Activated T-cell treated with anti-CD3 and anti-CD28 coated beads, Interleukin-2, amount 50 U/mL, for 72 hours (primary cell): Measurements from ENCODE around the gene MRPL52. TPM values are rescaled to one million over a fixed set of nuclear protein-coding genes. Genes with fewer than 3 reads are reported as not detected.

ENCODE experiments used
- ATAC-seq, 2 donors: fragments of 150-1000 bp; cut with Tn5 transposase; replicated peaks in 1 of 2; 2 replicates each; pipeline ENCODE4 v1.10.0; 2021; ENCODE audit warnings: moderate library complexity in 2 of 2, mild to moderate bottlenecking in 1 of 2
- DNase-seq, 2 donors: peaks; one replicate each; pipeline ENCODE4 v3.0.0; 2021 to 2022; ENCODE audit warnings: mixed read lengths in 1 of 2
- H3K27ac Mint-ChIP-seq: one replicate; pipeline ENCODE4 v1.8.0; 2022; ENCODE audit warnings: mild to moderate bottlenecking, moderate library complexity, mixed read lengths
- H3K27me3 Mint-ChIP-seq: one replicate; pipeline ENCODE4 v1.8.0; 2022; ENCODE audit warnings: low read depth, mixed read lengths
- H3K36me3 Mint-ChIP-seq, 2 donors: one replicate each; pipeline ENCODE4 v1.8.0; 2022; ENCODE audit warnings: mixed read lengths in 2 of 2, mild to moderate bottlenecking in 1 of 2; ENCODE audit not compliant: insufficient read depth in 2 of 2
- H3K4me1 Mint-ChIP-seq: one replicate; pipeline ENCODE4 v1.8.0; 2022; ENCODE audit warnings: low read depth, mixed read lengths
- H3K4me3 Mint-ChIP-seq, 2 donors: one replicate each; pipeline ENCODE4 v1.8.0; 2022; ENCODE audit warnings: mild to moderate bottlenecking in 2 of 2, mixed read lengths in 2 of 2, moderate library complexity in 2 of 2
- H3K9me3 Mint-ChIP-seq, 2 donors: one replicate each; pipeline ENCODE4 v1.8.0; 2022; ENCODE audit warnings: mixed read lengths in 2 of 2
- total RNA-seq, 2 donors: library from RNA; stranded (reverse); gene quantifications; one replicate each; pipeline ENCODE4 v1.2.3, GENCODE V29; 2022

Gene MRPL52
- total RNA-seq, 2 donors from 2014 or later = 76.9 to 80.4 TPM

DNA sequence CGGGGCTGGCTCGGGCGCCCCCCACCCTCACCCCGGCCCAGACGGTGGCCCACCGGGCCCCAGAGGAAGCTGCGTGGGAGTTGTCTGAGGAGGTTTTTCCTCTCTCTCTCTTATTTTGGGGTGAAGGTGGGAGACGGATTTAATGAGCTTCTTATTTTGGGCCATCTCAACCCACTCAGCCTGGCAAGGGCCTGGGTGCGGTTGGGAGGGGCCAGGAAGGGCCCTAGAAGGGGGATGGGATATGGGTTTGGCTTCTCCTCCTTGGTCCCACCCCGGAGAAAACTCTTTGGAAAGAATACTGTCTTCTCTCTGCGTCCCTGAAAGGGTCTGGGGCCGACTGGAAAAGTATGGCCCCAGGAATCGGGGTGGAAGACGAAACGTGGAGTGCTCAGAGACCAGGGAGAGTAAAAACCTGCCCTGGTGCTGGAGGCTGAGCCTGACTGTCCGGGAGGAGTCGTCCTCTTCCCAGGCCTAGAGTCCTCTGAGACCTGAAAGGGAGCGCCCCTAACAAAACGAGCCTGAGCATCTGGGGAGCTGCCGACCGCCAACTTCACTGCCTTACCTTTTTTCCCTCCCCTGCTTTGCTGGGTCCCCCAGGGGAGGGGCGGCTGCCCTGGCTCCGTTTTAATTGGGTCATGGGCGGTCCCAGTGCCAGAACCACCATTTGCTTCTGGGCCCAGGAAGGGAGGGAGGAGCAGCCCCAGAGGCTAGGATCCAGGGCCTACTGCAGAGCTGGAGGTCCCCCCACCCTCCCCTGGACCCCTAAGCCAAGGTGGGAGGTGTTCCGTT, 8.3 kb downstream of the MRPL52 start:
- peak in 1 of 2 donors; percentile 12 for ATAC-seq
- no peak overlapping the region for H3K27ac Mint-ChIP-seq

DNA sequence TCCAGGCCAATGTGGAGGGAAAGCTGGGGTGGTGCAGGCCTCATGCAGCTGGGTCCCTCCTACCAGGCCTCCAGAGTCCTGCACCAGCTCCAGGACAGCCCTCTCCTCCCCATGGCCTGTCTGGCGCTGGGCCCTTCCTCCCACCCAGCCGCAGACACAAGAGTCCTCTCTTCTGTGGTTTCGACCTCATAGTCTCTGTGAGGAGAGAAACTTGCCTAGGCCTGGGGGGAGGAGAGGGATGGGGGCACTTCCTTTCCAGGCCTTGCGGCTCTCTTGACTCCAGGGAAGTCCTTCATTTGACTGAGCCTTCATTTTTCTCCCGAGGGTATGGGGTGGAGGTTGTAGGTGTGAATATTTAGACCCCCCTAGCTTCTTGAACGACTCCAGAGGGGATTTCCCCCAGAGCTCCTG, 8.9 kb downstream of the MRPL52 start:
- no peak overlapping the region for H3K27ac Mint-ChIP-seq
- no peak for DNase-seq
- H3K27me3 Mint-ChIP-seq = peaks cover 19% of the 10 kb centered on the region
- peaks cover 0 to 2% of the 10 kb centered on the region in 2 donors for H3K36me3 Mint-ChIP-seq
- no peaks in the 10 kb centered on the region for H3K9me3 Mint-ChIP-seq
- ATAC-seq = no peak
- peaks cover 24% of the 10 kb centered on the region for H3K4me1 Mint-ChIP-seq
- H3K4me3 Mint-ChIP-seq = no peak overlapping the region

More for the DNA sequence above, 8.3 kb downstream of the MRPL52 start:
- Mint-ChIP-seq H3K4me3 (peak overlapping the region; percentile 48 to 59), H3K9me3 (no peaks in the 10 kb centered on the region), H3K27me3 (peaks cover 19% of the 10 kb centered on the region), H3K36me3 (peaks cover 1 to 3% of the 10 kb centered on the region in 2 donors), H3K4me1 (peaks cover 24% of the 10 kb centered on the region)
- DNase-seq = no peak

GRCh38 chr14:22839159-22839779, 9.6 kb downstream of the MRPL52 start:
- Mint-ChIP-seq H3K27me3 (peaks cover 19% of the 10 kb centered on the region), H3K36me3 (peaks cover 0 to 2% of the 10 kb centered on the region in 2 donors), H3K4me1 (peaks cover 24% of the 10 kb centered on the region), H3K4me3 (peak overlapping the region in 1 of 2 donors; percentile 24), H3K27ac (no peak overlapping the region), H3K9me3 (no peaks in the 10 kb centered on the region)
- peak in 1 of 2 donors; percentile 25 for ATAC-seq
- no peak for DNase-seq

DNA sequence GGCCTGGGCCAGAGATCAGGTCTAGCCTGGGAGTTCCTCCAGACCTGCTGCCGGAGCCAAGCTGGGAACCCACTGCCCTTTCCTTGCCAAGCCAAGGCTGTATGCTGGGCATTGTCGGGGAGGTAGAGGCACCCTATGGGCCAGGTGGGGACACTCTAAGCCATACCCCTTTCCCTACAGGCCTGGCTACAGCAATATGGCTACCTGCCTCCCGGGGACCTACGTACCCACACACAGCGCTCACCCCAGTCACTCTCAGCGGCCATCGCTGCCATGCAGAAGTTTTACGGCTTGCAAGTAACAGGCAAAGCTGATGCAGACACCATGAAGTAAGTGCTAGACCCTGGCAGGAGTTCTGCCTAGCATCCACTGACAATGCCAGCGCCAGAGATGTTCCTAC, 11.6 kb downstream of the MRPL52 start:
- Mint-ChIP-seq H3K4me3 (no peak overlapping the region), H3K27ac (no peak overlapping the region), H3K27me3 (peaks cover 19% of the 10 kb centered on the region), H3K4me1 (peaks cover 19% of the 10 kb centered on the region), H3K9me3 (no peaks in the 10 kb centered on the region), H3K36me3 (peaks cover 0 to 2% of the 10 kb centered on the region in 2 donors)
- no peak for ATAC-seq
- DNase-seq = no peak

DNA sequence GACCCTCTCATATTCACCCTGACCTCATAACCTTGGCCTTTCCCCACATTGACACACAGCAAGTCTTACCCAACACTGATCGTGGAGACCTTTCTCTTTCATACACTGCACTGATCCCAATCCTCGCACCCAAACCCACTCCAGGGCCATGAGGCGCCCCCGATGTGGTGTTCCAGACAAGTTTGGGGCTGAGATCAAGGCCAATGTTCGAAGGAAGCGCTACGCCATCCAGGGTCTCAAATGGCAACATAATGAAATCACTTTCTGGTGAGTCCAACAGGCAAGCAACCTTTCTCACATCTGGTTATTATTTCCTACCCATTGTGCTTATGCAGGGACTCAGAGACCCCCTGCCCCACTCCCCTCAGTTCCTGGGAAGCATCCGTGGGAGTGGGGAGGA, 12.1 kb downstream of the MRPL52 start:
- H3K4me1 Mint-ChIP-seq = peaks cover 17% of the 10 kb centered on the region
- H3K27me3 Mint-ChIP-seq = peaks cover 19% of the 10 kb centered on the region
- no peak for DNase-seq

GRCh38 chr14:22842211-22843122, 12.8 kb downstream of the MRPL52 start:
- H3K27me3 Mint-ChIP-seq = peaks cover 12% of the 10 kb centered on the region

More for the DNA sequence above, 12.1 kb downstream of the MRPL52 start:
- Mint-ChIP-seq H3K9me3 (no peaks in the 10 kb centered on the region), H3K27ac (no peak overlapping the region), H3K36me3 (peaks cover 0 to 2% of the 10 kb centered on the region in 2 donors), H3K4me3 (no peak overlapping the region)
- ATAC-seq = no peak

GRCh38 chr14:22843123-22843925, 13.6 kb downstream of the MRPL52 start:
- Mint-ChIP-seq H3K4me1 (peaks cover 5% of the 10 kb centered on the region), H3K4me3 (no peak overlapping the region), H3K36me3 (no peaks in the 10 kb centered on the region), H3K9me3 (no peaks in the 10 kb centered on the region), H3K27ac (no peak overlapping the region), H3K27me3 (peaks cover 11% of the 10 kb centered on the region)
- DNase-seq (no peak), ATAC-seq (no peak)

More at GRCh38 chr14:22842211-22843122, 12.8 kb downstream of the MRPL52 start:
- H3K9me3 Mint-ChIP-seq = no peaks in the 10 kb centered on the region
- ATAC-seq (no peak), DNase-seq (no peak)
- H3K4me1 Mint-ChIP-seq = peaks cover 10% of the 10 kb centered on the region
- H3K4me3 Mint-ChIP-seq = no peak overlapping the region
- H3K27ac Mint-ChIP-seq = no peak overlapping the region
- no peaks in the 10 kb centered on the region for H3K36me3 Mint-ChIP-seq

DNA sequence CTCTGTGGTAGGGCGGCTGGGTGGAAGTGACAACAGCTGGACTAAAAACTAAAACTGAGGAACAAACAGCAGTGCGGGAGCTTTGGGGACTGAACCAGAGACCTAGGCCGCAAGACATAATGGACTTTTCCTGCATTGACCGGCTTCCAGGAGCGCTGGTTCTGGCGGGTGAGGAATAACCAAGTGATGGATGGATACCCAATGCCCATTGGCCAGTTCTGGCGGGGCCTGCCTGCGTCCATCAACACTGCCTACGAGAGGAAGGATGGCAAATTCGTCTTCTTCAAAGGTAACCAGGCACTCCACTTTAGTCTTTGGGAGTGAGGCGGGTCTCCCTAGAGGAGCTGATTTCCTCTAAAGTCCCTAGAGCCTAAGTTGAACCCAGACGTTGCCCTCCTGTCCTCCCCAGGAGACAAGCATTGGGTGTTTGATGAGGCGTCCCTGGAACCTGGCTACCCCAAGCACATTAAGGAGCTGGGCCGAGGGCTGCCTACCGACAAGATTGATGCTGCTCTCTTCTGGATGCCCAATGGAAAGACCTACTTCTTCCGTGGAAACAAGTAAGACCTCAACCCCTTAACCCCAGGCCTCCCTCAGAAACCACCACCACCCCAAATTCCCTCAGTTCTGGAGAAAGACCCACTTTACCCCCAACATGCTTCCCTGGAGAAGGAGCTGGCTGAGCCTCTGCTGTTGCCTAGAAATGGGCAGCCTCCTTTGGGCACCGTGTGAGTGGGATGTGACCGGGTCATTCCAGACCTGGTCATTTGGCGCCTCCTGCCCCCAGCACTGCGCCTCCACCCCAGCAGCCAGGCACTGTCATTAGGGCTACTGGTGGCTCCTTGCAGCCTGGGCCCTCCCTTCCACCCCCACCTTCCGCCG, 14.8 kb downstream of the MRPL52 start:
- Mint-ChIP-seq H3K4me1 (no peaks in the 10 kb centered on the region), H3K36me3 (no peaks in the 10 kb centered on the region), H3K4me3 (no peak overlapping the region), H3K27me3 (peaks cover 13% of the 10 kb centered on the region), H3K27ac (no peak overlapping the region), H3K9me3 (no peaks in the 10 kb centered on the region)
- ATAC-seq (no peak), DNase-seq (no peak)

GRCh38 chr14:22845103-22845394, 15.4 kb downstream of the MRPL52 start:
- H3K4me3 Mint-ChIP-seq = no peak overlapping the region
- peaks cover 13% of the 10 kb centered on the region for H3K27me3 Mint-ChIP-seq
- no peaks in the 10 kb centered on the region for H3K36me3 Mint-ChIP-seq
- DNase-seq (no peak), ATAC-seq (no peak)
- H3K9me3 Mint-ChIP-seq = no peaks in the 10 kb centered on the region
- no peaks in the 10 kb centered on the region for H3K4me1 Mint-ChIP-seq
- no peak overlapping the region for H3K27ac Mint-ChIP-seq

- H3K4me1 Mint-ChIP-seq = peaks cover 1% of the 10 kb centered on the region
- no peaks in the 10 kb centered on the region for H3K9me3 Mint-ChIP-seq
- no peak for ATAC-seq
- H3K4me3 Mint-ChIP-seq = no peak overlapping the region
- no peak for DNase-seq
- peaks cover 13% of the 10 kb centered on the region for H3K27me3 Mint-ChIP-seq
- no peak overlapping the region for H3K27ac Mint-ChIP-seq
- no peaks in the 10 kb centered on the region for H3K36me3 Mint-ChIP-seq
These were observed 16.3 kb downstream of the MRPL52 start for GRCh38 chr14:22845821-22846625.

GRCh38 chr14:22846811-22847307, 17.2 kb downstream of the MRPL52 start:
- Mint-ChIP-seq H3K4me3 (no peak overlapping the region), H3K36me3 (no peaks in the 10 kb centered on the region), H3K9me3 (no peaks in the 10 kb centered on the region), H3K27ac (no peak overlapping the region), H3K27me3 (peaks cover 13% of the 10 kb centered on the region), H3K4me1 (peaks cover 8% of the 10 kb centered on the region)
- no peak for DNase-seq
- no peak for ATAC-seq
